Activated CD4-positive, alpha-beta T cell treated with anti-CD3 and anti-CD28 coated beads for 4 hours (primary cell): ENCODE results near the gene PSMA3.
A peak's percentile ranks its signal among the peaks of the same experiment; 100 is the strongest.

ENCODE experiments used
- DNase-seq, 2 donors: peaks; one replicate each; pipeline ENCODE4 v3.0.0-alpha.2; 2020

PSMA3 gene

DNA sequence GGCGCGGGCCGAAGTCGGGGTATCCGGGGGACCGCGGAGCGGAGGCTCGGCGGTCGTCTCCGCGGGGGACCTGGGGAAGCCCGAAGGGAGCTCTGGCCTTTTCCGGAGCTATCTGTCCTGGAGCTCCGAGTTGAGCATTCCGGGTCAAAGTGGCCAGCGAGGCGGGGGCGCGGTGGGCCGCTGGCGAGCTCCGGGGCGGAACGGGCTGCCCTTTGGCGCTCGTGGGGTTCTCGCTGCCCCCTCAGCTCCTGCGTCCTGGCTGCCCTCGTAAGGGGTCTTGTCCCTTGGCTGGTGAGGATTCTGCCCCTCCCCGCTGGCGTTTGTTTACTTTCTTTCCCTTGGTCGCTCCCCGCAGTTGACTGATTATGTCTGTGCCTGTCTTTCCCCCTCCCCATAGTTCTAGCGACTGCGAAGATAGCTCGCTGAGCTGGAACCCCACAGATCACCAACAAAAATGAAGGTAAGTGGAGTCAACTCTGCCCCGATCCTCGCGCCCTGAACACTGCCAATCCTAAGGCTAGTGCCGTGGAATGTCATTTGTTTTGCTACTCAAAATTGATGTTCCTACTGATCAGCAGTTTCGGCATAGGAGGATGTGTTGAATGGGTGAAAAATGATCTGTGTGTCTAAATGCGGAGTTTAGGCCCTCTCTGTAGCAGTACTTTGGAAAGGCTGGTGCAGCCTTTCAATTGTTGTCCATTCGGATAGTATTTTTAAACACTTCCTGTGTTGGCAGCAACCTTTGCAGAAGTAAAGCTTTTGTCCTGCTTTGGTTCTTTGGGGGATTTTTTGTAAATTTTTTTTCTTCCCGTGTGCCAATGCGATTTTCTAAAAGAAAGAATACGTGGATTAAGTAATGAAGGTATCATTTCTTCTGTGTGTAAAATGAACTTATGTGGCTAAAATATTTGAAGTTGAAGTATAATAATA lies 55.0 kb downstream of the PSMA3 start:
- peak in 1 of 2 donors; percentile 4 for DNase-seq

DNA sequence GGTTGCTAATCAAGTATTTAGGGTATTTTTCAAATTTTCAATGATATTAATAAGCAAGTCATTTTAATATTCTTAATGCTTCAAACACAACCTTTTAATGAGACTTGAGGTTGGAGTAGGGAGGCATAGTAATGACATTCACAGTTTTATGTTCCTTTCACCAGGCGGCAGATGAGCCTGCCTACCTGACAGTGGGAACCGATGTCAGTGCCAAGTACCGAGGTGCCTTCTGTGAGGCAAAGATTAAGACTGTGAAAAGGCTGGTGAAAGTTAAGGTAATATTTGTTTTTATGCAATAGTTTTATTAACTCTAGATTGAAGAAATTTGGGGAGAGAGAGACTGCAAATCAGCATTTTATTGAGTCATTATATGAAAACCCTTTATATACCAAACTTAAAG lies 56.8 kb downstream of the PSMA3 start:
- no peak for DNase-seq

DNA sequence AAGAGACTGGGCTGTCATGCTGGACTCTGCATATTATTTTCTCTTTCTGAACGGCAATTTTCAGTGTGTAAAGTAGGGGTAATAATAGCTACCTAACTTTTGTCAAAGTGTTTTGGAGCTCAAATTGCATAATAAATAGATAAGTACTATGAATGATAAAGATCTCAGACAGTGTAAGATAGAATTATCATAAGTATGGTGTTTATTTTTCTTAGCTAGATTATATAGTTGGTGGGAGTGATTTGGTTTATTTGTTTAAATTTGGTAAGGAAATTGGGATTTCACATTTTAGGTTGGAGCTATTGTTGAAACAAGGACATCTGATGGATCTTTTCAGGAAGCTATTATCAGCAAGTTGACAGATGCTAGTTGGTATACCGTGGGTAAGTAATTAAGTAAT lies 61.1 kb downstream of the PSMA3 start:
- no peak for DNase-seq

DNA sequence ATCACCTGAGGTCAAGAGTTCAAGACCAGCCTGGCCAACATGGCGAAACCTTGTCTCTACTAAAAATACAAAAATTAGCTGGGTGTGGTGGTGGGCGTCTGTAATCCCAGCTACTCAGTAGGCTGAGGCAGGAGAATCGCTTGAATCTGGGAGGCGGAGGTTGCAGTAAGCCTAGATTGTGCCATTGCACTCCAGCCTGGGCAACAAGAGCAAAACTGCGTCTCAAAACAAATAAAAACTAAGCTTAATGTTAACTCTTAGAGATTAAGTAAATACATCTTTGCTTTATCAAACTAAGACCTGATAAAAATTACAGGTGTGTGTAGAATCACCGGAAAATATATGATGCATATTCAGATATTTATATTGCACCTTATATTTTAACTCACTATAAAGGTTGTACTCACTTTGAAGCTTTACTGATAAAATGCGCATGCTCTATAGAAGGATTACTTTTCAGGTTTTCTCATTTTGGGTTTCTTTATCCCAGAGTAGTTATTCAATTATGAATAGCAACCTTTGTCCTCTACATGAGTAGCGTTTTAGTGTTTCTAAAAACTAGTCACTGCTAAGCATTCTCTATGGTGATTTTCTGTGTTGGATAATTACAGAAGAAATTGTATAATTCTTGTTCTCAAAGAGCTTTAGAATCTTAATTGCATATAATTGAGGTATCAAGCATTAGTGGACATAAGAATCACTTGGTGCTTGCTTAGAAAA lies 63.1 kb downstream of the PSMA3 start:
- DNase-seq = no peak

DNA sequence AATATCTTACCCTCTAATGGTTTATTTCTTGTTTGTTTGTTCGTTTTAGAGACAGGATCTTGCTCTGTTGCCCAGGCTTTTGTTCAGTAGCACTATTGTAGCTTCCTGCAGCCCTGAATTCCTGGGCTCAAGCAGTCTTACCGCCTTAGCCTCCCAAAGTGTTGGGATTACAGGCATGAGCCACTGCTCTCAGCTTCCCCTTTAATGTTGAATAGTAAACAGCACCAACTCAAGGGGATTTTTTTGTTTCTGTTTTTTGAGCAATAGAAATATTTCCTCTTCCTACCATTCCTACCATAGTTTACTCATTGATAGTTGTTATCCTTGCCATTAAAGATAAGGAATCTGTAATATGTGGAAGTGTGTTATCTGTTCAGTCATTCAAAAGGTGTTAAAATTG lies 64.4 kb downstream of the PSMA3 start:
- no peak for DNase-seq

DNA sequence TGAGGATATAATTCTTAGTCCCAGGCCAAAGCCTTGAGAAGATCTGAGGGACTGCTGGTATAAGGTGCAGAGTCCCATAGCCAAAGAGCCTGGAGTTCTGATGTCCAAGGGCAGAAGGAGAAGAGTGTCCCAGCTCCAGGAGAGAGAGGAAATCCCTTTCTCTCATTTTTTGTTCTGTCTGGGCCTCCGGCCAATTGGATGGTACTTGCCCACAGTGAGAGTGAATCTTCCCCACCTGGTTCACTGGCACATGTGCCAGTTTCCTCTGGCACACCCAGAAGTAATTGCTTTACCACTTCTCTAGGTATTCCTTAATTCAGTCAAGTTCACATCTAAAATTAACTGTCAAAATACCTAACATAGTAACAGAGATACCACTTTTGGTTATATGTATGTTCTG lies 69.1 kb downstream of the PSMA3 start:
- DNase-seq = no peak

DNA sequence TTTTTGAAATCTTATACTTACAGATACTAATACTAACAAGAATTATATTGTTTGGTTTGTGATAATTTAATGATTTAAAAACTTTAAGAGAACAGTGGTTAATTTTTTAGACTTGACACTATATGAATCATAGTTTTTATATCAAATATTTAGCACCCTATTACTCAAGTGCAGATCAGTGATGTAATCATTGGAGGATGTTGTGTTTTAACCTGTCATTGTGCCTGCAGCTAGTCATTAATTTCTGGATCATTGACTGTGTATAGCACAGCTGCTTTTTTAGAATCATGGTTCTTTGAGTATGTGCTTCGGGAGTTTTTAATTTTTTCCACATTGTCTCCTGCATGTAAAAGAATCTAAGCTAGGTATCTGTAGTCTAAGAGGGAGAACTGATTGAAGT lies 71.0 kb downstream of the PSMA3 start:
- DNase-seq = no peak
